BLaER1 treated with 17β-estradiol and CSF1 and Interleukin-3, amounts not matched to agents 10 nM and 100 nM (cell line): Measurements from ENCODE around the gene VPS54.
"Not testable (repeated sequence)": the region's sequence is repeated elsewhere in the genome, so short reads cannot be mapped to it uniquely, and the experiment has no call there.

ENCODE experiments used
- H3K27ac ChIP-seq, 11 experiments: shearing (Covaris generic); formaldehyde crosslinking; 2 replicates each; pipeline ENCODE4 v1.8.1; 2022
- H3K27me3 ChIP-seq, 11 experiments: shearing (Covaris generic); formaldehyde crosslinking; 2 replicates each; pipeline ENCODE4 v1.8.1; 2022
- H3K36me3 ChIP-seq, 11 experiments: shearing (Covaris generic); formaldehyde crosslinking; 2 replicates each; pipeline ENCODE4 v1.8.1; 2022
- H3K4me1 ChIP-seq, 10 experiments: shearing (Covaris generic); formaldehyde crosslinking; 2 replicates each; pipeline ENCODE4 v1.8.1; 2022
- H3K4me2 ChIP-seq, 11 experiments: shearing (Covaris generic); formaldehyde crosslinking; 2 replicates each; pipeline ENCODE4 v1.8.1; 2022
- H3K4me3 ChIP-seq, 10 experiments: shearing (Covaris generic); formaldehyde crosslinking; 2 replicates each; pipeline ENCODE4 v1.8.1; 2022
- H3K9ac ChIP-seq, 11 experiments: shearing (Covaris generic); formaldehyde crosslinking; 2 replicates each; pipeline ENCODE4 v1.8.1; 2022
- H3K9me3 ChIP-seq, 11 experiments: shearing (Covaris generic); formaldehyde crosslinking; replicated peaks in 1 of 11; 2 replicates each; pipeline ENCODE4 v1.8.1; 2022
- H4K20me1 ChIP-seq, 11 experiments: shearing (Covaris generic); formaldehyde crosslinking; 2 replicates each; pipeline ENCODE4 v1.8.1; 2022
- Cebpa-rat ChIP-seq, 11 experiments: shearing (Covaris generic); IDR thresholded peaks; 2 replicates each; pipeline ENCODE4 v1.8.1; 2022

Gene VPS54

GRCh38 chr2:64000630-64001381 is 18.4 kb downstream of the VPS54 start:
- no peak for TF ChIP-seq Cebpa-rat (IDR thresholded peaks at IDR 0.05)
- Histone ChIP-seq H3K9ac (no peak overlapping the region), H3K4me3 (no peak overlapping the region), H3K27ac (no peak overlapping the region), H3K9me3 (peaks cover 50 to 69% (median 58%) of the 10 kb centered on the region in 11 experiments), H3K27me3 (no peaks in the 10 kb centered on the region), H3K36me3 (peaks cover 32 to 69% (median 44%) of the 10 kb centered on the region in 11 experiments), H4K20me1 (peaks cover 0 to 7% (median 0%) of the 10 kb centered on the region in 11 experiments; a peak in 2 of 22 replicates), H3K4me1 (no peaks in the 10 kb centered on the region), H3K4me2 (no peak overlapping the region)

- Histone ChIP-seq H3K4me2 (no peak overlapping the region), H3K27me3 (no peaks in the 10 kb centered on the region), H3K9me3 (peaks cover 50 to 67% (median 56%) of the 10 kb centered on the region in 11 experiments), H3K36me3 (peaks cover 32 to 61% (median 43%) of the 10 kb centered on the region in 11 experiments), H3K4me3 (no peak overlapping the region), H4K20me1 (peaks cover 0 to 7% (median 0%) of the 10 kb centered on the region in 11 experiments; a peak in 1 of 22 replicates), H3K27ac (no peak overlapping the region), H3K4me1 (peaks cover 0 to 6% (median under 1%) of the 10 kb centered on the region in 10 experiments; a peak in 6 of 20 replicates), H3K9ac (no peak overlapping the region)
- no peak for TF ChIP-seq Cebpa-rat (IDR thresholded peaks at IDR 0.05)
Observed at GRCh38 chr2:63999049-63999448, 20.2 kb downstream of the VPS54 start.

- not testable (repeated sequence) for H3K9ac ChIP-seq, H4K20me1 ChIP-seq, H3K4me2 ChIP-seq, H3K4me1 ChIP-seq, H3K27ac ChIP-seq, H3K27me3 ChIP-seq, H3K4me3 ChIP-seq
- Histone ChIP-seq H3K9me3 (peaks cover 54 to 76% (median 63%) of the 10 kb centered on the region in 11 experiments), H3K36me3 (peaks cover 26 to 59% (median 46%) of the 10 kb centered on the region in 11 experiments)
Observed at GRCh38 chr2:63996582-63997198, 22.5 kb downstream of the VPS54 start.

- not testable (repeated sequence) for H3K27me3 ChIP-seq, H4K20me1 ChIP-seq, H3K4me1 ChIP-seq, H3K4me3 ChIP-seq, H3K27ac ChIP-seq, H3K9ac ChIP-seq
- H3K4me2 ChIP-seq: peak overlapping the region in 1 of 11 experiments; percentile 16; a peak in 1 of 22 replicates
- peaks cover 8 to 48% (median 43%) of the 10 kb centered on the region in 11 experiments; a peak in 21 of 22 replicates for H3K36me3 ChIP-seq
- peaks cover 56 to 76% (median 64%) of the 10 kb centered on the region in 11 experiments for H3K9me3 ChIP-seq
Observed at GRCh38 chr2:63994329-63995070, 24.7 kb downstream of the VPS54 start.

GRCh38 chr2:63993871-63994270 is 25.4 kb downstream of the VPS54 start:
- peaks cover 10 to 48% (median 43%) of the 10 kb centered on the region in 11 experiments; a peak in 20 of 22 replicates for H3K36me3 ChIP-seq
- peak overlapping the region in 1 of 11 experiments; percentile 16; a peak in 1 of 22 replicates for H3K4me2 ChIP-seq
- H3K4me3 ChIP-seq: no peak overlapping the region
- no peak overlapping the region for H3K27ac ChIP-seq
- no peak overlapping the region for H3K9ac ChIP-seq
- peaks cover 0 to 8% (median 3%) of the 10 kb centered on the region in 10 experiments; a peak in 6 of 20 replicates for H3K4me1 ChIP-seq
- no peaks in the 10 kb centered on the region for H3K27me3 ChIP-seq
- H4K20me1 ChIP-seq: no peaks in the 10 kb centered on the region
- TF ChIP-seq Cebpa-rat (IDR thresholded peaks at IDR 0.05): no peak
- H3K9me3 ChIP-seq: peaks cover 56 to 76% (median 64%) of the 10 kb centered on the region in 11 experiments

- not testable (repeated sequence) for H3K4me1 ChIP-seq, H3K4me2 ChIP-seq, H4K20me1 ChIP-seq, H3K4me3 ChIP-seq, H3K27ac ChIP-seq, H3K9ac ChIP-seq, H3K27me3 ChIP-seq
- Histone ChIP-seq H3K9me3 (peaks cover 52 to 73% (median 63%) of the 10 kb centered on the region in 11 experiments), H3K36me3 (peaks cover 10 to 50% (median 36%) of the 10 kb centered on the region in 11 experiments; a peak in 19 of 22 replicates)
Observed at GRCh38 chr2:63993130-63993584, 26.1 kb downstream of the VPS54 start.

- H3K4me2 ChIP-seq: no peak overlapping the region
- H4K20me1 ChIP-seq: 0 out of 22 replicates have a peak, but pooled peaks cover 0 to 1% (median 0%) of the 10 kb centered on the region in 11 experiments
- no peak for TF ChIP-seq Cebpa-rat (IDR thresholded peaks at IDR 0.05)
- no peak overlapping the region for H3K9ac ChIP-seq
- H3K27ac ChIP-seq: no peak overlapping the region
- no peaks in the 10 kb centered on the region for H3K27me3 ChIP-seq
- peaks cover 10 to 44% (median 28%) of the 10 kb centered on the region in 11 experiments; a peak in 18 of 22 replicates for H3K36me3 ChIP-seq
- H3K4me3 ChIP-seq: no peak overlapping the region
- peaks cover 0 to 8% (median 3%) of the 10 kb centered on the region in 10 experiments; a peak in 6 of 20 replicates for H3K4me1 ChIP-seq
- peaks cover 43 to 63% (median 53%) of the 10 kb centered on the region in 11 experiments for H3K9me3 ChIP-seq
Observed at GRCh38 chr2:63992061-63992685, 27.1 kb downstream of the VPS54 start.

- H3K9me3 ChIP-seq: peaks cover 35 to 55% (median 46%) of the 10 kb centered on the region in 11 experiments
- H3K27ac ChIP-seq, H3K9ac ChIP-seq, H3K4me3 ChIP-seq, H4K20me1 ChIP-seq, H3K4me1 ChIP-seq, H3K27me3 ChIP-seq, H3K4me2 ChIP-seq: not testable (repeated sequence)
- H3K36me3 ChIP-seq: peaks cover 8 to 43% (median 28%) of the 10 kb centered on the region in 11 experiments; a peak in 17 of 22 replicates
Observed at GRCh38 chr2:63991173-63991999, 27.8 kb downstream of the VPS54 start.
